Measurements from ENCODE around the gene NOTCH2. TPM values are rescaled to one million over a fixed set of nuclear protein-coding genes. Genes with fewer than 3 reads are reported as not detected.

Gene NOTCH2
- total and polyA plus RNA-seq, 10 of the 15 experiments (the other 5 are each of a cell fraction or from before 2014, with no cell fraction given), result 0.02 to 2.0 (median 0.62) TPM; not detected in 1

DNA sequence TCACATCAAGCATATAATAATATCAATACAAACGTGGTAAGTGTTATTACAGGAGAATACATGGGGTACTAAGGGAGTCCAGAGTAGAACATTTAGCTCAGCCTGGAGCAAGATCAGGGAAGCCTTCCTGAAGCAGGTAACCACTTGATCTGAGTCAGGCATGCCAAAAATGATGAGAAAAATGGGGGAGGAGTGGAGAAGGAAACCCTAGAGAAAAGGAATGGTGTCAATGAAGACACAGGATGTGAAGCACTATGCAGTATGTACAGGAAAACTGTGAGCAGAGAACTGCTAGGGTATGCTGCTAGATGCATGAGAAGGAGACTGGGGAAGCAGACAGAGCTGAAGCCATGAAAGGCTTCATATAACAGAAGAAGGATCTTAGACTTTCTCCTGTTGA lies 84.7 kb downstream of the NOTCH2 start:
- intact Hi-C loops (cut with micrococcal nuclease; ENCODE audit: unreplicated experiment), result no loop called here
- CTCF ChIA-PET, result no interaction called here
- ATAC-seq, result no peak

More for the DNA sequence above, 84.7 kb downstream of the NOTCH2 start:
- no peaks in the 10 kb centered on the region for H3K36me3 ChIP-seq (ENCODE audit: control insufficient read depth in 2 of 2, insufficient read depth in 2 of 2, low read length in 1 of 2)
- TF ChIP-seq ESRRA (IDR thresholded peaks at IDR 0.05; ENCODE audit: low read length) (no peak), BHLHE40 (IDR thresholded peaks at IDR 0.05; ENCODE audit: borderline replicate concordance in 1 of 2, low read depth in 2 of 2, low read length in 1 of 2) (no peak), RBBP5 (conservative IDR thresholded peaks at IDR 0.05) (no peak), DPF2 (IDR thresholded peaks at IDR 0.05) (no peak), IKZF2 (IDR thresholded peaks at IDR 0.05) (no peak), MEF2A (IDR thresholded peaks at IDR 0.05; ENCODE audit: insufficient read depth, low read depth, low read length) (no peak), MTA3 (IDR thresholded peaks at IDR 0.05; ENCODE audit: borderline replicate concordance, low read length) (no peak), HCFC1 (IDR thresholded peaks at IDR 0.05; ENCODE audit: low read length) (no peak), FOXM1 (IDR thresholded peaks at IDR 0.05; ENCODE audit: low read depth, low read length) (no peak), NFYB (IDR thresholded peaks at IDR 0.05; ENCODE audit: insufficient read depth, low read depth, low read length) (no peak)
- TF ChIP-seq, protein P1, sequence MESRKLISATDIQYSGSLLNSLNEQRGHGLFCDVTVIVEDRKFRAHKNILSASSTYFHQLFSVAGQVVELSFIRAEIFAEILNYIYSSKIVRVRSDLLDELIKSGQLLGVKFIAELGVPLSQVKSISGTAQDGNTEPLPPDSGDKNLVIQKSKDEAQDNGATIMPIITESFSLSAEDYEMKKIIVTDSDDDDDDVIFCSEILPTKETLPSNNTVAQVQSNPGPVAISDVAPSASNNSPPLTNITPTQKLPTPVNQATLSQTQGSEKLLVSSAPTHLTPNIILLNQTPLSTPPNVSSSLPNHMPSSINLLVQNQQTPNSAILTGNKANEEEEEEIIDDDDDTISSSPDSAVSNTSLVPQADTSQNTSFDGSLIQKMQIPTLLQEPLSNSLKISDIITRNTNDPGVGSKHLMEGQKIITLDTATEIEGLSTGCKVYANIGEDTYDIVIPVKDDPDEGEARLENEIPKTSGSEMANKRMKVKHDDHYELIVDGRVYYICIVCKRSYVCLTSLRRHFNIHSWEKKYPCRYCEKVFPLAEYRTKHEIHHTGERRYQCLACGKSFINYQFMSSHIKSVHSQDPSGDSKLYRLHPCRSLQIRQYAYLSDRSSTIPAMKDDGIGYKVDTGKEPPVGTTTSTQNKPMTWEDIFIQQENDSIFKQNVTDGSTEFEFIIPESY (IDR thresholded peaks at IDR 0.05), result no peak
- POLR2A ChIA-PET, result no interaction called here
- H3K27ac ChIP-seq (ENCODE audit: control insufficient read depth, insufficient read depth), result no peak overlapping the region
- H3K79me2 ChIP-seq (ENCODE audit: control insufficient read depth, insufficient read depth, low read length), result no peaks in the 10 kb centered on the region
- no peak overlapping the region for H3K4me3 ChIP-seq
- 44% methylated on average over 1 of the region's 1 CpG for WGBS (ENCODE audit: insufficient coverage, insufficient replicate concordance, low lambda C conversion rate, missing lambda C conversion rate)
- in situ Hi-C loops (cut with MboI), result no loop called here
- FAIRE-seq (no peak), DNase-seq (ENCODE audit: low read depth, low spot score) (no peak)
- H3K9me3 ChIP-seq (replicated peaks; ENCODE audit: control insufficient read depth, insufficient read depth, low read length), result no peaks in the 10 kb centered on the region
- no TSS peak for BruUV-seq (replicated peaks)
- no peaks in the 10 kb centered on the region for H4K20me1 ChIP-seq (ENCODE audit: control insufficient read depth, insufficient read depth)
- H3K4me2 ChIP-seq (ENCODE audit: control insufficient read depth, insufficient read depth), result no peak overlapping the region
- SMC1A ChIA-PET (ENCODE audit: uncharacterized antibody, unreplicated experiment), result no interaction called here
- H3K4me1 ChIP-seq (ENCODE audit: control insufficient read depth, insufficient read depth, low read length), result peaks cover 4% of the 10 kb centered on the region
- H3K27me3 ChIP-seq (replicated peaks in 1 of 2; ENCODE audit: control insufficient read depth in 2 of 2, insufficient read depth in 2 of 2, low read length in 1 of 2), result no peaks in the 10 kb centered on the region
- no peak overlapping the region for H3K9ac ChIP-seq (ENCODE audit: control insufficient read depth, insufficient read depth, low read length)
- RAD21 ChIA-PET (ENCODE audit: unreplicated experiment), result no interaction called here
- no peak overlapping the region for H2AFZ ChIP-seq (ENCODE audit: control insufficient read depth, low read depth, low read length)

Measured in GM12878 (cell line).